ENCODE results near the gene CARD14.

Gene CARD14

GRCh38 chr17:80210348-80211108, 40.7 kb downstream of the CARD14 start:
- no peaks in the 10 kb centered on the region for H4K20me1 ChIP-seq (ENCODE audit: insufficient read depth, low read length)
- no peak for TF ChIP-seq EZH2 (optimal IDR thresholded peaks at IDR 0.05; ENCODE audit: low read depth, low read length)
- TF ChIP-seq EZH2phosphoT487 (IDR thresholded peaks at IDR 0.05; ENCODE audit: low read length), result no peak
- no peak for TF ChIP-seq CTCF (IDR thresholded peaks at IDR 0.05; ENCODE audit: low read length)
- no peak overlapping the region for H3K9ac ChIP-seq (ENCODE audit: low read length)
- H3K4me3 ChIP-seq (ENCODE audit: low read length), result no peak overlapping the region
- no peaks in the 10 kb centered on the region for H3F3A ChIP-seq (ENCODE audit: insufficient read depth, low read length)
- no peaks in the 10 kb centered on the region for H3K27me3 ChIP-seq (replicated peaks; ENCODE audit: insufficient read depth, low read length)
- H3K36me3 ChIP-seq (replicated peaks; ENCODE audit: insufficient read depth, low read length), result no peaks in the 10 kb centered on the region; the same call in 1 of the 2 replicates
- H3K27ac ChIP-seq (ENCODE audit: low read length), result no peak overlapping the region
- H3K4me2 ChIP-seq (ENCODE audit: low read depth, low read length), result no peak overlapping the region
- H3K9me3 ChIP-seq (replicated peaks; ENCODE audit: insufficient read depth, low read length), result no peaks in the 10 kb centered on the region
- DNase-seq, result no peak
- H3K9me2 ChIP-seq (replicated peaks; ENCODE audit: insufficient read depth, low read length), result no peaks in the 10 kb centered on the region
- no peaks in the 10 kb centered on the region for H3K79me2 ChIP-seq (ENCODE audit: low read length)
- no peaks in the 10 kb centered on the region for H3K4me1 ChIP-seq (ENCODE audit: low read length)
- no peak overlapping the region for H2AFZ ChIP-seq (ENCODE audit: low read length)

GRCh38 chr17:80212109-80212508, 42.3 kb downstream of the CARD14 start:
- H3K27ac ChIP-seq (ENCODE audit: low read length), result no peak overlapping the region
- no peaks in the 10 kb centered on the region for H4K20me1 ChIP-seq (ENCODE audit: insufficient read depth, low read length)
- no peaks in the 10 kb centered on the region for H3K27me3 ChIP-seq (replicated peaks; ENCODE audit: insufficient read depth, low read length)
- H3K4me2 ChIP-seq (ENCODE audit: low read depth, low read length), result no peak overlapping the region
- H3K36me3 ChIP-seq (replicated peaks; ENCODE audit: insufficient read depth, low read length), result no peaks in the 10 kb centered on the region; the same call in 1 of the 2 replicates
- H3K9me2 ChIP-seq (replicated peaks; ENCODE audit: insufficient read depth, low read length), result no peaks in the 10 kb centered on the region
- H2AFZ ChIP-seq (ENCODE audit: low read length), result no peak overlapping the region
- H3K9ac ChIP-seq (ENCODE audit: low read length), result no peak overlapping the region
- H3K4me3 ChIP-seq (ENCODE audit: low read length), result no peak overlapping the region
- H3K9me3 ChIP-seq (replicated peaks; ENCODE audit: insufficient read depth, low read length), result no peaks in the 10 kb centered on the region
- no peaks in the 10 kb centered on the region for H3K4me1 ChIP-seq (ENCODE audit: low read length)
- peaks cover 3% of the 10 kb centered on the region for H3K79me2 ChIP-seq (ENCODE audit: low read length)
- TF ChIP-seq EZH2phosphoT487 (IDR thresholded peaks at IDR 0.05; ENCODE audit: low read length), result no peak
- no peak for TF ChIP-seq EZH2 (optimal IDR thresholded peaks at IDR 0.05; ENCODE audit: low read depth, low read length)
- no peak for TF ChIP-seq CTCF (IDR thresholded peaks at IDR 0.05; ENCODE audit: low read length)
- H3F3A ChIP-seq (ENCODE audit: insufficient read depth, low read length), result no peaks in the 10 kb centered on the region
- no peak for DNase-seq

DNA sequence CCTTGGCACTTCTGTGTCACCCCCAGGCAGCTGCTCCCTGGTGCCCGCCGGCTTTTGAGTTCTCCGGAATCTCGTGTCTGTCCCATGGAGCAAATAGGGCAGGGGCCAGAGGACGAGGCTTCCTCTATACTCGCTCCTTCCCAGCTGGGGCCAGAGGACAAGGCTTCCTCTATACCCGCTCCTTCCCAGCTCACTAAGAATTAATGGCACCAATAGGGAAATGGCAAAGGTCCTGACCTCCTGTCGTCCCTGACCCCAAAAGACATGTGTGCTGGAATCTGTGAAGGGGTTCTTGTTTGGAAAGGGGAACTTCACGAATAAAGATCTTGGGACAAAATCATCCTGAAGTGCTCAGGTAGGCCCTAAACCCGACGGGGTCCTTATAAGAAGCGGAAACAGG, 42.7 kb downstream of the CARD14 start:
- Histone ChIP-seq H3K27ac (ENCODE audit: low read length) (no peak overlapping the region), H3K9ac (ENCODE audit: low read length) (no peak overlapping the region), H3K4me1 (ENCODE audit: low read length) (no peaks in the 10 kb centered on the region), H3K9me3 (replicated peaks; ENCODE audit: insufficient read depth, low read length) (no peaks in the 10 kb centered on the region), H3K9me2 (replicated peaks; ENCODE audit: insufficient read depth, low read length) (no peaks in the 10 kb centered on the region), H3F3A (ENCODE audit: insufficient read depth, low read length) (no peaks in the 10 kb centered on the region), H3K4me3 (ENCODE audit: low read length) (no peak overlapping the region), H2AFZ (ENCODE audit: low read length) (no peak overlapping the region), H3K79me2 (ENCODE audit: low read length) (peaks cover 7% of the 10 kb centered on the region), H3K36me3 (replicated peaks; ENCODE audit: insufficient read depth, low read length) (no peaks in the 10 kb centered on the region; the same call in 1 of the 2 replicates), H3K4me2 (ENCODE audit: low read depth, low read length) (no peak overlapping the region), H3K27me3 (replicated peaks; ENCODE audit: insufficient read depth, low read length) (no peaks in the 10 kb centered on the region), H4K20me1 (ENCODE audit: insufficient read depth, low read length) (no peaks in the 10 kb centered on the region)
- no peak for DNase-seq
- TF ChIP-seq EZH2phosphoT487 (IDR thresholded peaks at IDR 0.05; ENCODE audit: low read length) (no peak), CTCF (IDR thresholded peaks at IDR 0.05; ENCODE audit: low read length) (no peak), EZH2 (optimal IDR thresholded peaks at IDR 0.05; ENCODE audit: low read depth, low read length) (no peak)

All from MM.1S (cell line).